Nephron progenitor cell (in vitro differentiated cells): ENCODE data around the gene THAP2.

Experiments
- DNase-seq: peaks from one replicate; pipeline ENCODE4 v3.0.0; 2021
- H3K27ac Mint-ChIP-seq: 2 replicates; pipeline ENCODE4 v1.8.0; 2021; ENCODE audit warnings: mild to moderate bottlenecking, moderate library complexity, mixed read lengths
- H3K27me3 Mint-ChIP-seq: 2 replicates; pipeline ENCODE4 v1.8.0; 2021; ENCODE audit warnings: mild to moderate bottlenecking, low read depth, mixed read lengths; ENCODE audit not compliant: poor library complexity
- H3K36me3 Mint-ChIP-seq: 2 replicates; pipeline ENCODE4 v1.8.0; 2021; ENCODE audit warnings: low read depth, mixed read lengths
- H3K4me1 Mint-ChIP-seq: 2 replicates; pipeline ENCODE4 v1.8.0; 2021; ENCODE audit warnings: mixed read lengths
- H3K4me3 Mint-ChIP-seq: 2 replicates; pipeline ENCODE4 v1.8.0; 2021; ENCODE audit warnings: mild to moderate bottlenecking, moderate library complexity, mixed read lengths
- H3K9me3 Mint-ChIP-seq: 2 replicates; pipeline ENCODE4 v1.8.0; 2021; ENCODE audit warnings: mild to moderate bottlenecking, moderate library complexity, mixed read lengths
- CTCF ChIP-seq: fragments of 200-600 bp; sonication (generic); IDR thresholded peaks from 2 replicates; pipeline ENCODE4 v1.5.0; 2021; ENCODE audit warnings: antibody characterized with exemption

THAP2 gene

GRCh38 chr12:71642264-71642663 lies 21.8 kb upstream of the THAP2 start:
- no peaks in the 10 kb centered on the region for H3K9me3 Mint-ChIP-seq
- H3K27me3 Mint-ChIP-seq = no peaks in the 10 kb centered on the region
- no peak for DNase-seq
- H3K4me1 Mint-ChIP-seq = no peaks in the 10 kb centered on the region
- peaks cover 50% of the 10 kb centered on the region for H3K36me3 Mint-ChIP-seq
- TF ChIP-seq CTCF = no peak
- H3K4me3 Mint-ChIP-seq = no peak overlapping the region
- H3K27ac Mint-ChIP-seq = no peak overlapping the region

GRCh38 chr12:71645268-71645667 lies 18.8 kb upstream of the THAP2 start:
- Mint-ChIP-seq H3K27me3 (peaks cover 3% of the 10 kb centered on the region), H3K4me3 (no peak overlapping the region), H3K27ac (peak overlapping the region; percentile 40), H3K36me3 (peaks cover 49% of the 10 kb centered on the region), H3K9me3 (no peaks in the 10 kb centered on the region), H3K4me1 (no peaks in the 10 kb centered on the region)
- DNase-seq = no peak
- no peak for TF ChIP-seq CTCF

DNA sequence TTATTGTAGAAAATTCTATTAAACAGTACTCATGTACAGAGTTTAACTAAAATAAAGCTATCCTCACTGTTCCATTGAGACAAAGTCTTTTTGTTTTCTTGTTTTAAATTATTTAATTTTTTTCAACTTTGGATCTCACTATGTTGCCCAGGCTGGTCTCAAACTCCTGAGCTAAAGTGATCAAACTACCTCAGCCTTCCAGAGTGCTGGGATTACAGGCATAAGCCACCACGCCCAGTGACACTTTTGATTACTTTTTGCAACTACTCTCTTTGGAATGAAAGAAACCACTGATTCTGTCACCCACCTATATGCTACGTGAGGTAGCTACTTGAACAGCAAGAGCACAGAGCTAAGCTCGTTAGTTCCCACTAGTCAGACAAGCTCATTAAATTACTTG lies 17.6 kb upstream of the THAP2 start:
- no peak for TF ChIP-seq CTCF
- Mint-ChIP-seq H3K36me3 (peaks cover 46% of the 10 kb centered on the region), H3K4me1 (no peaks in the 10 kb centered on the region), H3K27me3 (peaks cover 3% of the 10 kb centered on the region), H3K4me3 (no peak overlapping the region), H3K9me3 (no peaks in the 10 kb centered on the region), H3K27ac (no peak overlapping the region)
- no peak for DNase-seq

GRCh38 chr12:71648537-71648936 lies 15.6 kb upstream of the THAP2 start:
- TF ChIP-seq CTCF = no peak
- H3K36me3 Mint-ChIP-seq = peaks cover 31% of the 10 kb centered on the region
- H3K4me3 Mint-ChIP-seq = no peak overlapping the region
- H3K9me3 Mint-ChIP-seq = no peaks in the 10 kb centered on the region
- no peak for DNase-seq
- peaks cover 3% of the 10 kb centered on the region for H3K27me3 Mint-ChIP-seq
- no peaks in the 10 kb centered on the region for H3K4me1 Mint-ChIP-seq
- H3K27ac Mint-ChIP-seq = no peak overlapping the region

- Mint-ChIP-seq H3K27me3 (peaks cover 3% of the 10 kb centered on the region), H3K4me3 (no peak overlapping the region), H3K4me1 (no peaks in the 10 kb centered on the region), H3K27ac (no peak overlapping the region), H3K36me3 (peaks cover 23% of the 10 kb centered on the region), H3K9me3 (no peaks in the 10 kb centered on the region)
- TF ChIP-seq CTCF = no peak
- DNase-seq = no peak
Observed at GRCh38 chr12:71649401-71649800, 14.7 kb upstream of the THAP2 start.

DNA sequence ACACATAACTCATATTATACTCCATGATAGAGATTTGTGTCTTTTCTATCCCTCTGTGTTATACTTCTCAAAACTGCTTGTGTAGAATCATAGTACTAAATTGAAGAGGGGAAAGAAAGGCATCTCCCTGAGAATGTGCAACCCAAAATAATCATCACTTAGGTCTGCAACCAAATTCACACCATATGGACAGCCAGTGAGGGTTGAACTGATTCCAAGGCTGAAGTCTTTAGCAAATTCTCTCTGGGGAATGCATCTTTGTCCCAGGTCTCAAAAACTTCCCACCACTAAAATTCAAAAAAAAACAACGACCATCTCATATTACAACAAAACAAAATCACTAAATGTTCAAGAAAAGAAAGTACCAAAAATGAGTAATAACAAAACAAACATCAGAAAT lies 11.4 kb upstream of the THAP2 start:
- no peak overlapping the region for H3K27ac Mint-ChIP-seq
- no peak for TF ChIP-seq CTCF
- H3K4me3 Mint-ChIP-seq = no peak overlapping the region
- H3K4me1 Mint-ChIP-seq = no peaks in the 10 kb centered on the region
- peaks cover 4% of the 10 kb centered on the region for H3K36me3 Mint-ChIP-seq
- H3K9me3 Mint-ChIP-seq = no peaks in the 10 kb centered on the region
- peaks cover 3% of the 10 kb centered on the region for H3K27me3 Mint-ChIP-seq
- DNase-seq = no peak
